ENCODE results near the gene RXFP2. TPM values are rescaled to one million over a fixed set of nuclear protein-coding genes. Genes with fewer than 3 reads are reported as not detected.

Gene RXFP2
- total and polyA plus RNA-seq, 9 of the 15 experiments (the other 6 are each of a cell fraction or from before 2014, with no cell fraction given), result not detected

- H3K79me2 ChIP-seq (ENCODE audit: control insufficient read depth, insufficient read depth, low read length), result no peaks in the 10 kb centered on the region
- in situ Hi-C loops (cut with MboI) (no loop called here), intact Hi-C loops (cut with micrococcal nuclease) (no loop called here)
- H3K4me2 ChIP-seq (ENCODE audit: insufficient read depth, low read length), result no peak overlapping the region
- TF ChIP-seq SMARCE1 (IDR thresholded peaks at IDR 0.05) (no peak), SMC3 (conservative IDR thresholded peaks at IDR 0.05; ENCODE audit: insufficient read depth, low read depth, low read length) (no peak), THRAP3 (IDR thresholded peaks at IDR 0.05; ENCODE audit: borderline replicate concordance) (no peak), ZNF395 (CRISPR knock-in tag; IDR thresholded peaks at IDR 0.05) (no peak), SNRNP70 (optimal IDR thresholded peaks at IDR 0.05; ENCODE audit: low read depth, low read length) (no peak), U2AF2 (optimal IDR thresholded peaks at IDR 0.05; ENCODE audit: low read depth, low read length) (no peak), ZBTB43 (CRISPR knock-in tag; IDR thresholded peaks at IDR 0.05) (no peak), SUPT5H (IDR thresholded peaks at IDR 0.05) (no peak), ZBTB2 (IDR thresholded peaks at IDR 0.05) (no peak), FOXK1 (CRISPR knock-in tag; IDR thresholded peaks at IDR 0.05; ENCODE audit: borderline replicate concordance) (no peak)
- no peaks in the 10 kb centered on the region for H4K20me1 ChIP-seq (replicated peaks; ENCODE audit: control insufficient read depth, insufficient read depth, low read length)
- no peaks in the 10 kb centered on the region for H3K4me1 ChIP-seq (replicated peaks in 1 of 2; ENCODE audit: control insufficient read depth in 2 of 2, insufficient read depth in 2 of 2, low read length in 2 of 2)
- WGBS (ENCODE audit: insufficient coverage, low coverage, missing lambda C conversion rate), result 0% methylated on average over 2 of the region's 2 CpGs
- DNase-seq (ENCODE audit: extremely low read depth in 1 of 4, low spot score in 3 of 4) (no peak), FAIRE-seq (no peak), ATAC-seq (no peak)
- POLR2A ChIA-PET, result no interaction called here
- no TSS peak for BruUV-seq (replicated peaks)
- CTCF ChIA-PET (ENCODE audit: low intra/inter-chr PET ratio), result no interaction called here
- no peak overlapping the region for H3K27ac ChIP-seq (ENCODE audit: extremely low read depth, low read depth, low read length)
- H3K36me3 ChIP-seq (ENCODE audit: control insufficient read depth, insufficient read depth, low read length), result no peaks in the 10 kb centered on the region
- H2AFZ ChIP-seq (ENCODE audit: low read depth, low read length), result no peak overlapping the region
- no peak overlapping the region for H3K4me3 ChIP-seq
- no peaks in the 10 kb centered on the region for H3K9me3 ChIP-seq (replicated peaks; ENCODE audit: control insufficient read depth, insufficient read depth, low read depth, low read length)
- H3K9ac ChIP-seq (ENCODE audit: insufficient read depth in 1 of 2, low read depth in 2 of 2, low read length in 2 of 2), result no peak overlapping the region
- no peaks in the 10 kb centered on the region for H3K27me3 ChIP-seq (ENCODE audit: control insufficient read depth in 2 of 2, insufficient read depth in 2 of 2, low read length in 2 of 2)
- H3K9me1 ChIP-seq (ENCODE audit: control insufficient read depth, insufficient read depth, low read length), result no peaks in the 10 kb centered on the region
Measured at GRCh38 chr13:31807090-31807541, 67.8 kb downstream of the RXFP2 start.

All from K562 (cell line).